Right lobe of liver (tissue), 4 donors: ENCODE results near the gene HOXB8.

Source experiments
- CTCF ChIP-seq, 4 donors: fragments of 200-600 bp in 3 of 4; fragments of 450-650 bp in 1 of 4; IDR thresholded peaks; one replicate each; pipeline versions ENCODE4 v1.5.1 to v1.8.0; 2016 to 2022; ENCODE audit warnings: antibody characterized with exemption in 4 of 4, mild to moderate bottlenecking in 2 of 4
- POLR2A ChIP-seq: fragments of 450-650 bp; IDR thresholded peaks from one replicate; pipeline ENCODE4 v1.6.1; 2017; ENCODE audit warnings: antibody characterized with exemption, mild to moderate bottlenecking
- donor health status: DM: no; HTN: no; CAD: no.
- donor health status: DM: no; HTN: no; CAD: no.
- donor health status: DM: no; HTN: yes; CAD: no.

- no peak for TF ChIP-seq CTCF (IDR thresholded peaks at IDR 0.05)
- TF ChIP-seq POLR2A: no peak
These were observed 18.2 kb upstream of the HOXB8 start for GRCh38 chr17:48633266-48633677.
